Measurements from ENCODE around the gene INF2.

Gene INF2

GRCh38 chr14:104718147-104718546, 28.7 kb downstream of the INF2 start:
- Histone ChIP-seq H3K9me3 (no peaks in the 10 kb centered on the region), H3K27me3 (no peaks in the 10 kb centered on the region), H3K4me3 (ENCODE audit: low read depth, low read length) (no peak overlapping the region), H3K36me3 (peaks cover 34% of the 10 kb centered on the region), H3K4me1 (no peaks in the 10 kb centered on the region)
- no peak for TF ChIP-seq CTCF (IDR thresholded peaks at IDR 0.05; ENCODE audit: low read depth, low read length)
- no peak for DNase-seq

- Histone ChIP-seq H3K4me1 (no peaks in the 10 kb centered on the region), H3K27me3 (no peaks in the 10 kb centered on the region), H3K4me3 (ENCODE audit: low read depth, low read length) (no peak overlapping the region), H3K36me3 (peaks cover 27% of the 10 kb centered on the region), H3K9me3 (no peaks in the 10 kb centered on the region)
- no peak for TF ChIP-seq CTCF (IDR thresholded peaks at IDR 0.05; ENCODE audit: low read depth, low read length)
- no peak for DNase-seq
Measured at GRCh38 chr14:104718871-104719270, 29.5 kb downstream of the INF2 start.

- TF ChIP-seq CTCF (IDR thresholded peaks at IDR 0.05; ENCODE audit: low read depth, low read length), result no peak
- H3K9me3 ChIP-seq, result no peaks in the 10 kb centered on the region
- no peak for DNase-seq
- no peak overlapping the region for H3K4me3 ChIP-seq (ENCODE audit: low read depth, low read length)
- H3K27me3 ChIP-seq, result no peaks in the 10 kb centered on the region
- no peaks in the 10 kb centered on the region for H3K4me1 ChIP-seq
- H3K36me3 ChIP-seq, result peaks cover 23% of the 10 kb centered on the region
Measured at GRCh38 chr14:104719343-104719742, 29.9 kb downstream of the INF2 start.

GRCh38 chr14:104721505-104722431, 32.4 kb downstream of the INF2 start:
- Histone ChIP-seq H3K4me3 (ENCODE audit: low read depth, low read length) (no peak overlapping the region), H3K4me1 (peaks cover 4% of the 10 kb centered on the region; the same call in 1 of the 2 replicates), H3K9me3 (no peaks in the 10 kb centered on the region), H3K36me3 (0 out of 2 replicates have a peak, but pooled peaks cover 13% of the 10 kb centered on the region), H3K27me3 (no peaks in the 10 kb centered on the region)
- no peak for TF ChIP-seq CTCF (IDR thresholded peaks at IDR 0.05; ENCODE audit: low read depth, low read length)
- DNase-seq, result no peak

- H3K4me3 ChIP-seq (ENCODE audit: low read depth, low read length), result no peak overlapping the region
- no peaks in the 10 kb centered on the region for H3K9me3 ChIP-seq
- H3K27me3 ChIP-seq, result no peaks in the 10 kb centered on the region
- DNase-seq, result no peak
- no peak for TF ChIP-seq CTCF (IDR thresholded peaks at IDR 0.05; ENCODE audit: low read depth, low read length)
- H3K36me3 ChIP-seq, result 0 out of 2 replicates have a peak, but pooled peaks cover 13% of the 10 kb centered on the region
- H3K4me1 ChIP-seq, result peaks cover 4% of the 10 kb centered on the region; the same call in 1 of the 2 replicates
Measured at GRCh38 chr14:104722938-104723650, 33.7 kb downstream of the INF2 start.

All from BE2C (cell line).